Fibroblast of villous mesenchyme (primary cell): Measurements from ENCODE around the gene VSIG10L2. TPM values are rescaled to one million over a fixed set of nuclear protein-coding genes. Genes with fewer than 3 reads are reported as not detected.
A peak's percentile ranks its signal among the peaks of the same experiment; 100 is the strongest.

Source experiments
- DNase-seq: peaks from one replicate; pipeline ENCODE4 v3.0.0-alpha.2; 2010; ENCODE audit warnings: low read depth
- H3K4me3 ChIP-seq: 2 replicates; pipeline ENCODE4 v1.5.1; 2011; ENCODE audit warnings: low read depth, mild to moderate bottlenecking, low read length
- CTCF ChIP-seq: IDR thresholded peaks from 2 replicates; pipeline ENCODE4 v1.5.1; 2012; ENCODE audit warnings: low read depth, mild to moderate bottlenecking, low read length; ENCODE audit not compliant: insufficient read depth
- total RNA-seq: library from RNA; depleted of rRNA; stranded (reverse); fragments of >200 nt; gene quantifications from 2 replicates; pipeline ENCODE4 v1.2.3, GENCODE V29; 2012

VSIG10L2 gene
- total RNA-seq, 1 donor, result not detected

- DNase-seq, result peak; percentile 11
- no peak overlapping the region for H3K4me3 ChIP-seq
- TF ChIP-seq CTCF, result no peak
Observed at GRCh38 chr11:125994509-125994908, 48.7 kb downstream of the VSIG10L2 start.

GRCh38 chr11:125995313-125995712 lies 49.5 kb downstream of the VSIG10L2 start:
- DNase-seq, result no peak
- no peak for TF ChIP-seq CTCF
- no peak overlapping the region for H3K4me3 ChIP-seq

- H3K4me3 ChIP-seq, result no peak overlapping the region
- no peak for DNase-seq
- no peak for TF ChIP-seq CTCF
Observed at GRCh38 chr11:125998267-125998666, 52.4 kb downstream of the VSIG10L2 start.

GRCh38 chr11:125999234-125999880 lies 53.5 kb downstream of the VSIG10L2 start:
- peak; percentile 34 for DNase-seq
- H3K4me3 ChIP-seq, result no peak overlapping the region
- TF ChIP-seq CTCF, result no peak

GRCh38 chr11:126002181-126002580 lies 56.3 kb downstream of the VSIG10L2 start:
- TF ChIP-seq CTCF, result no peak
- no peak for DNase-seq
- no peak overlapping the region for H3K4me3 ChIP-seq

Other genes starting within 250 kb of the VSIG10L2 start
- not detected in 2 replicates for gene PATE1, start 199.8 kb upstream of the VSIG10L2 start, total RNA-seq
- gene PATE2, start 167.2 kb upstream of the VSIG10L2 start, total RNA-seq, result 0.32 TPM in 1 of 2 replicates, not detected in the other
- gene PATE3, start 157.9 kb upstream of the VSIG10L2 start, total RNA-seq, result not detected in 2 replicates
- not detected in 2 replicates for gene PATE4, start 112.7 kb upstream of the VSIG10L2 start, total RNA-seq
- 7.1 and 10.4 TPM in 2 replicates for gene HYLS1, start 58.4 kb upstream of the VSIG10L2 start, total RNA-seq
- gene PUS3, start 42.8 kb upstream of the VSIG10L2 start, total RNA-seq, result 10.4 and 10.6 TPM in 2 replicates
- not detected in 2 replicates for gene DDX25, start 41.5 kb upstream of the VSIG10L2 start, total RNA-seq
- gene CDON, start 116.8 kb downstream of the VSIG10L2 start, total RNA-seq, result 2.3 and 2.6 TPM in 2 replicates